Measurements from ENCODE around the gene EVX1.

DNA sequence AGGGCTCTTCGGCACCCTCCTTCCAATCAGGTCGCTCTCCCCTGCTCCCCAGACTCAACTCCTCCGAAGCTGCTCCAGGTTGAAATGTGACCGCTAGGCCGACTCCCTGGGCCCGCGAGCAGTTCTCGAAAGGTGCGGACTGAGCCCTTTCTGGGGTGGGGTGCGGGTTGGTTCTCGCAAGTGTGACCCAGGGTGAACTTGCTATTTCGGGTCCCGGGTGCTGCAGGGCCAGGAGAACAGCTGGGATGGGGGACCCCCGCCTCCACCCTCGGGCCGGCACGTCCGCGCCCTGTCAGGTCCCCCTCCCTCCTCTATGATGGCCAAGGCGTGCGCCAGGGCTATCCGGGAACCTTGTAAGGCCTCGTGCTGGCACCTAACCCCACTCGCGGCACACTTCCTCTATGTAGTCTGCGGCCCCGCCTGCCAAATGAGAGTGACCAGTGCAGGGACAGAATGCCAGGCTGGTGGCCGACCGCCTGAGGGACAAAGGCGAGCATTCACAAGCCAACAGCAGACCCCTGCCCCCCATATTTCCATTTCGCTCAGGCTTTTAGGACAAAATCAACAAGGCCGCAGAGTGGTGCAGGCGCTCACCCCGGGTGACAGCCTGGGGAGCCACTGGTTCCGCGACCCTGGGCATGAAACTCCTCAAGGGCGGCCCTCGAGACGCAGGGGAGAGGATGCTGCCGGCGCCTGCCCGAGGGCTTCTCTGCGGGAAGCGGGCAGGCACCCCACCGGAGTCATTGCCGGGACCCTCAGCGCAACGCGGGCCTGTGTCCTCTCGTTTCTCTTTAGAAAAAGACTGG, 29.0 kb upstream of the EVX1 start:
- TF ChIP-seq CTCF (IDR thresholded peaks at IDR 0.05) = no peak
- TF ChIP-seq POLR2A (IDR thresholded peaks at IDR 0.05) = no peak

Measured in Peyer's patch (tissue), 4 donors.